DLD1 (cell line): ENCODE results near the gene OR4C45.
"Not testable (repeated sequence)": the region's sequence is repeated elsewhere in the genome, so short reads cannot be mapped to it uniquely, and the experiment has no call there.

Source experiments
- in situ Hi-C: cut with HindIII; loops from 2 replicates; pipeline ENCODE4 v1.10.0; 2017; ENCODE audit warnings: low sequenced_read_pairs

The OR4C45 gene

DNA sequence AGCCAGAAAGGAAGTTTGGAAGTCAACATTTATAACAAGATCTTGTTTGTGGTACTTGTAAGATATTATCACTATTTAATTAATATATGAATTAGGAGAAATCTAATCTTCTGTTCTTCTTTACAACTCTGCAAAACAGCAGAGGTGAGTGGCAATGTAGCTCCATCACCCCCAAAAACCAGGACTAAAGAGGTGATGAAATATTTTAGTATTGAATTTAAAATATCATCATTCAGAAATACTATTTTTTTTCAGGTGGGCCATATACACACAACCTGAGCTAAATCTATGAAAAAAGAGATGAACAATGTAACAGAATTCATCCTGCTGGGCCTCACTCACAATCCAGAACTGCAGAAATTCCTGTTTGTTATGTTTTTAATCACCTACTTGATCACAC, at the start of gene OR4C45:
Gene OR4C45, plus strand, starts transcription at position 301 of the 400 bp plus-strand sequence.
- in situ Hi-C loops, result no loop called here

DNA sequence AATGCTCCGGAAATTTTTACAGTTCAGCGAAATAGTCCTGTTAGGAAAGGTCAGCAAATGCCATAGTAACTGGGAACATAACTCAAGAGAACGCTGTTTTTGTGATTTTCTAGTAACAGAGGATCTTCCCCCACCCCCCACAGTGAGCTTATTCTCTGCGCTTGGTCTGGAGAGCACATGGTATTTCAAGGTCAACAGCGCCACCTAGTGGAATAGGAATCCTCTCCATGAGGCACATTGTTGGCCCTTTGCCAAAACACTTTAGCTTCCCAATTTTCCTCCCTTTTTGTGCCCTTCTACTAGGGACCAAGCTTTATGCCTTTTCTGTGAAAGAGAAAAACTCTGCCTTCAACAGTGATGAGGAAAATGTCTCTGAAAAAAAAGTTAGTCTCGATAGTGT, 37.1 kb upstream of the OR4C45 start:
- in situ Hi-C loops, result no loop called here

DNA sequence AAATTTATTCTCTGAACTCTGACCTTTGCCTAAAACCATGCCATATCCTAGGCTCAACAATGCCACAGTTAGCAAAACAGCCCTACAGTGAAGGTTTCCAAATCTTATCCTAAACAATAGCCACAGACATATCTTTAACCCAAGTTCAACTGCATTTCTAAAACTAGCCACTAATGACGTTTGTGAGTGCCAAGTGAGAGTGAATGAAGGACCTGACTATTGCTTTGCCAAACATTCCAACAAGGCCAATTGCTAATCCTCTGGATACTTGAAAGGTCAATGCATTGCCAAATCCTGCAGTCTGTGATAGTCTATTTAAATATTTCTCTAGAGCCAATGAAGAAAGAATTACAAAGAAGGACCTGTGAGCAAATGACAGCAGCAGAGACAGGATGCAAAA, 2.5 kb upstream of the OR4C45 start:
- in situ Hi-C loops, result no loop called here

DNA sequence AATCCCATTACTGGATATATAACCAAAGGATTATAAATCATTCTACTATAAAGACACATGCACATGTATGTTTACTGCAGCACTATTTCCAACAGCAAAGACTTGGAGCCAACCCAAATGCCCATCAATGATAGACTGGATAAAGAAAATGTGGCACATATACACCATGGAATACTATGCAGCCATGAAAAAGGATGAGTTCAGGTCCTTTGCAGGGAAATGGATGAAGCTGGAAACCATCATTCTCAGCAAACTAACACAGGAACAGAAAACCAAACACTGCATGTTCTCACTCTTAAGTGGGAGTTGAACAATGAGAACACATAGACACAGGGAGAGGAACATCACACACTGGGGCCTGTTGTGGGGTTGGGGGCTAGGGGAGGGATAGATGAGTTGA, 3.6 kb downstream of the OR4C45 start:
- in situ Hi-C loops, result not testable (repeated sequence)

DNA sequence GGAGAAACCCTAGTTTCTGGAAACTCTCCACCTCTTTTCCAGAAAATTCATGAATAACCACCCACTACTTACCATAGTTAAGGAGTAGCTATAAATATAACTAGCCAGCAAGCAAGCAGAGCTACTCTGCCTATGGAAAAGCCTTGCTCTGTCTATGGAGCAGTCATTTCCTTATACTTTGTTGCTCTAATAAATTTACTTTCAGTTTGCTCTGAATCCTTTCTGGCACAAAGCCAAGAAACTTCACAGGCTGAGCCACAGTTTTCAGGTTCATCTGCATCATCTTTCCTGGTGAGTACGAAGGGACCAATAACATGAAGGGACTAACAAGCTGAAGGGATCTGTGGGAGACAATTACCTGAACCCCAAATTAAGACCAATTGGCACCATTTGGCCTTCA, 4.6 kb downstream of the OR4C45 start:
- in situ Hi-C loops, result no loop called here

DNA sequence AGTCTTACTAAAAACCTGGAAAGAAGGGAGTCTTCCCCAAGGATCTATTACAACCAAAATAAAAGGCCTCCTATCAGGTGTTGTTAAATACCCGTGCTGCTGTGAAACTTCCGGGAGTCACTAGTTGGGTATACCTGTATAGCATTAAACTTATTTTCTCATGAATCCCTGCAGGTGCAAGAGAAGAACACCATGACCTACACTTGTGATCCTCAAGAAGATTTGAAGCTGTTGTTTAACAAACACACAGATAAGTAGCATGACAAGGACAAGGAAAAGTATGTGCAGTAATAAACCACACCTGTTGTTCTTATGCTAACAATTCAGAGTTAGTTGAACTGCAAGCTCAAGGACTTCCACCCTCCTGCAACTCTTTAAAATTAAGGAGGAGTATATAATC, 12.0 kb downstream of the OR4C45 start:
- in situ Hi-C loops, result no loop called here

DNA sequence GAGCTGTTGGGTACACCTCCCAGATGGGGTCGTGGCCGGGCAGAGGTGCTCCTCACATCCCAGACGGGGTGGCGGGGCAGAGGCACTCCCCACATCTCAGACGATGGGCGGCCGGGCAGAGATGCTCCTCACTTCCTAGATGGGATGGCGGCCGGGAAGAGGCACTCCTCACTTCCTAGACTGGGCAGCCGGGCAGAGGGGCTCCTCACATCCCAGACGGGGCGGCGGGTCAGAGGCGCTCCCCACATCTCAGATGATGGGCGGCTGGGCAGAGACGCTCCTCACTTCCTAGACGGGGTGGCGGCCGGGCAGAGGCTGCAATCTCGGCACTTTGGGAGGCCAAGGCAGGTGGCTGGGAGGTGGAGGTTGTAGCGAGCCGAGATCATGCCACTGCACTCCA, 30.4 kb downstream of the OR4C45 start:
- in situ Hi-C loops, result not testable (repeated sequence)

DNA sequence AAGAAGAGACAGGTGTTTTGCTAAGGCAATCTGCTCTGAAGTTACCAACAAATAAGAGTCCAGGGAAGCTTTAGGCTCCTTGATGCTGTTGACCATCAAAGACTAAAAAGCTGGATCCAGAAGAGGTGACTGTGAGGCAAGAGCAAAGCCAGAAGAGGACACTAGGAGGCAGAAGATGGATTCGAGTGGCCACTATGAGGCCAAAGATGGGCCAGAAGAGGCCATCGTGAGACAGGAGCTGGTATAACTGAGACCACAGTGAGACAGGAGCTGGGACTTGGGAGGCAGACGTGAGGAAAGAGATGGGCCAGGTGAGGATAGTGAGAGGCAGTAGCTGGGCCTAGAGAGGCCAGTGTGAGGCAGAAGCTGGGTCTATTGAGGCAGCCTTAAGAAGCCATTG, 37.7 kb downstream of the OR4C45 start:
- in situ Hi-C loops, result no loop called here

DNA sequence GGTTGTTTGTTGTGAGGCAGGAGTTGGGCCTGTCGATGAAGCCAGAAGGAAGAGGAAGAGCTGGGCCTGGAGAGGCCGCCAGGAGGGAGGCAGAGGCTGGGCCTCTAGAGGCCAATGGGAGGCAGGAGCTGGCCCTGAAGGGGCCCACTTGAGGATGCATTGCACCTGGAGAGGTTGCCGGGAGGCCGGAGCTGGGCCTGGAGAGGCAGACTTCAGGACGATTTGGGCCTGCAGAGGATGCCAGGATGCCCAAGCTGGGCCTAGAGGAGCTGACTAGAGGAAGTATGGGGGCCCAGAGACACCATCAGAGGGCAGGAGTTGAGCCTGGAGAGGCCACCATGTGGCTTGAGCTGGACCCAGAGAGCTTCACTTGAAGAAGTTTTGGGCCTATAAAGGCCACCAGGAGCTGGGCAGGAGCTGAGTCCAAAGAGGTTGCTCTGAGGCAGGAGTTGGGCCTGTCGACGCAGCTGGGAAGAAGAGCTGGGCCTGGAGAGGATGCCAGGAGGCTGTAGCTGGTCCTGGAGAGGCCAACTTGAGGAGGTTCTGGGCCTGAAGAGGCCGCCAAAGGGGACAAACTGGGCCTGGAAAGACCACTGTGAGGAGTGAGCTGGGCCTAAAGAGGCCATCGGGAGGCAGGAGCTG, 39.0 kb downstream of the OR4C45 start:
- in situ Hi-C loops, result no loop called here

DNA sequence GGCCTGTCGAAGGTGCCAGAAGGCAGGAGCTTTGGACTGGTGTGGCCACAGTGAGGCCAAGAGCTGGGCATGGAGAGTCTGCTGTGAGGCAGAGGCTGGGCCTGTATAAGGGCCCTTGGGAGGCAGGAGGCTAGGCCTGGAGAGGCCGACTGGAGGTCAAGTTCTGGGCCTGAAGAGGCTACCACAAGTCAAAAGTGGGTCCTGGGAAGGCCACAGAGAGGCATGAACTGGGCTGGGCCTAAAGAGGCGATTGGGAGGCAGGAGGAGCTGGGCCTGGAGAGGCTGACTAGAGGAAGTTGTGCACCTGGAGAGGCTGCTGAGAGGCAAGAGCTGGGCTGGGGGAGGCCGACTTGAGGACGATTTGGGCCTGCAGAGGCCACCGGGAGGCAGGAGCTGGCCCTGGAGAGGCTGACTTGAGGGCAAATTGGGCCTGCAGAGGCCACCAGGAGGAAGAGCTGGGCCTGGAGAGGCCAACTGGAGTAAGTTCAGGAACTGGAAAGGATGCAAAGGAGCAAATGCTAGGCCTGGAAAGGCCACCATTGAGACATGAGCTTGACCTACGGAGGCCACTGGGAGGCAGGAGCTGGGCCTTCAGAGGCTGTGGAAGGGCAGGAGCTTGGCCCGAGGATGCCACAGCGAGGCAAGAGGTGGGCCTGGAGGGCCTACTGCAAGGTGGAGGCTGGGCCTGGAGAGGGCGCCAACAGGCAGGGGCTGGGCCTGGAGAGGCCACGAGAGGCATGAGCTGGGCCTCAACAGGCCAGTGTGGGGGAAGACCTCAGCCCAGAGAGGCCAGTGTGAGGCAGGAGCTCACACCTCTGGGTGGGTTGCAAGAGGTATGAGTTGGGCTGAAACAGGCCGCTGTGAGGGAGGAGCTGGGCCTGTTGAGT, 39.8 kb downstream of the OR4C45 start:
- in situ Hi-C loops, result no loop called here

DNA sequence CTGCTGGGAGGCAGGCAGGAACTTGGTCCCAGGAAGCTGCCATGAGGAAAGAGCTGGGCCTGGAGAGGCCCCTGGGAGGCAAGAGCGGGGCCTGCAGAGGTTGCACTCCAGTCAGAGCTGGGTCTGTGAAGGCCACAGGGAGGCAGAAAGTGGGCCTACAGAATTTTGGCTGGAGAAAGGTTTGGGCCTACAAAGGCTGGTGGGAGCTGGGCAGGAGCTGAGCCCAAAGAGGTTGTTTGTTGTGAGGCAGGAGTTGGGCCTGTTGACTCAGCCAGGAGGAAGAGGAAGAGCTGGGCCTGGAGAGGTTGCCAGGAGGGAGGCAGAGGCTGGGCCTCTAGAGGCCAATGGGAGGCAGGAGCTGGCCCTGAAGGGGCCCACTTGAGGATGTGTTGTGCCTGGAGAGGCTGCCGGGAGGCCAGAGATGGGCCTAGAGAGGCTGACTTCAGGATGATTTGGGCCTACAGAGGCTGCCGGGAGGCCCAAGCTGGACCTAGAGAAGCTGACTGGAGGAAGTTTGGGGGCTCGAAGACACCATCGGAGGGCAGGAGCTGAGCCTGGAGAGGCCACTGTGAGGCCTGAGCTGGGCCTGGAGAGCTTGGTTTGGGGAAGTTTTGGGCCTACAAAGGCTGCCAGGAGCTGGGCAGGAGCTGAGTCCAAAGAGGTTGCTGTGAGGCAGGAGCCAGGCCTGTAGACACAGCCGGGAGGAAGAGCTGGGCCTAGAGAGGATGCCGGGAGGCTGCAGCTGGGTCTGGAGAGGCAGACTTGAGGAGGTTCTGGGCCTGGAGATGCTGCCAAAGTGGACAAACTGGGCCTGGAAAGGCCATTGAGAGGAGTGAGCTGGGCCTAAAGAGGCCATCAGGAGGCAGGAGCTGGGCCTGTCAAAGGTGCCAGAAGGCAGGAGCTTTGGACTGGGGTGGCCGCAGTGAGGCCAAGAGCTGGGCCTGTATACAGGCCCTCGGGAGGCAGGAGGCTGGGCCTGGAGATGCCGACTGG, 40.7 kb downstream of the OR4C45 start:
- in situ Hi-C loops, result no loop called here

DNA sequence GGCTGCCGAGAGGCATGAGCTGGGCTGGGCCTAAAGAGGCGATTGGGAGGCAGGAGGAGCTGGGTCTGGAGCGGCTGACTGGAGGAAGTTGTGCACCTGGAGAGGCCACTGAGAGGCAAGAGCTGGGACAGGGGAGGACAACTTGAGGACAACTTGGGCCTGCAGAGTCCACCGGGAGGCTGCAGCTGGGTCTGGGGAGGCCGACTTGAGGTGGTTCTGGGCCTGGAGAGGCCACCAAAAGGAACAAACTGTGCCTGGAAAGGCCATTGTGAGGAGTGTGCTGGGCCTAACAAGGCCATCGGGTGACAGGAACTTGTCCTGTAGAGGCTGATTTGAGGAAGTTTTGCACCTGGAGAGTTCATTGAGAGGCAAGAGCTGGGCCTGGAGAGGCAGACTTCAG, 41.5 kb downstream of the OR4C45 start:
- in situ Hi-C loops, result no loop called here

DNA sequence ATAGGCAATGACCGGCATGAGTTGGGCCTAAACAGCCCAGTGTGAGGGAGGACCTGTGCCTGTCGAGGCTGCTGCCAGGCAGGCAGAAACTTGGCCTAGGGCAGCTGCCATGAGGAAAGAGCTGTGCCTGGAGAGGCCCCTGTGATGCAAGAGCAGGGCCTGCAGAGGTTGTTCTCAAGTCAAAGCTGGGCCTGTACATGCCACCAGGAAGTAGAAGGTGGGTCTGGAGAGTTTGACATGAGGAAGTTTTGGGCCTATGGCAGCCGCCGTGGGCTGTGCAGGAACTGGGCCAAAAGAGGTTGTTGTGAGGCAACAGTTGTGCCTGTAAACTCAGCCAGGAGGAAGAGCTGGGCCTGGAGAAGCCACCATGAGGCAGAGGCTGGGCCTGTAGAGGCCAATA, 43.2 kb downstream of the OR4C45 start:
- in situ Hi-C loops, result no loop called here

DNA sequence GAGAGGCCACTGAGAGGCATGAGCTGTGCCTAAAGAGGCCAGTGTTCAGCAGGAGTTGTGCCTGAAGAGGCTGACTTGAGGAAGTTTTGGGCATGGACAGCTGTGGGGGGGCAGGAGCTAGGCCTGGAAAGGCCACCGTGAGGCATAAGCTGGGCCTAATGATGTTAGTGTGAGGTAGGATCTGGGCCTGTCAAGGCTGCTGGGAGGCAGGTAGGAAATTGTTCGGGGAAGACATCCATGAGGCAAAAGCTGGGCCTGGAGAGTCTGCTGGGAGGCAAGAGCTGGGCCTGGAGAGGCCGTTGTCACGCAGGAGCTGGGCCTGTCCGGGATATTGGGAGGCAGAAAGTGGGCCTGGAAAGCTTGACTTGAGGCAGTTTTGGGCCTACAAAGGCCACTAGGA, 44.9 kb downstream of the OR4C45 start:
- in situ Hi-C loops, result no loop called here

DNA sequence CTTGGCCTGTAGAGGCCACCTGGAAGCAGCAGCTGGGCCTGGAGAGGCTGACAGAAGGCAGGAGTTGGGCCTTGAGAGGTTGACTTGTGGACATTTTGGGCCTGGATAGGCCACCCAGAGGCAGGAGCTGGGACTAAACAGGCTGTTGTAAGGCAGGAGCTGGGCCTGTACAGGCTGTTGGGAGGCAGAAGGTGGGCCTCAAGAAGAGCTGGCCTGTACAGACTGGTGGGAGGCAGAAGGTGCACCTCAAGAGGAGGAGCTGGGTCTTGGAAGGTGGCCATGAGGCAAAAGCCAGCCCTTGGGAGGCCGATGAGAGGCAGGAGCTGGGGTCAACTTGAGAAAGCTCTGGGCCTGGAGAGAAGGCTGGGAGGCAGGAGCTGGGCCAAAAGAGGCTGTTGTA, 45.3 kb downstream of the OR4C45 start:
- in situ Hi-C loops, result no loop called here

DNA sequence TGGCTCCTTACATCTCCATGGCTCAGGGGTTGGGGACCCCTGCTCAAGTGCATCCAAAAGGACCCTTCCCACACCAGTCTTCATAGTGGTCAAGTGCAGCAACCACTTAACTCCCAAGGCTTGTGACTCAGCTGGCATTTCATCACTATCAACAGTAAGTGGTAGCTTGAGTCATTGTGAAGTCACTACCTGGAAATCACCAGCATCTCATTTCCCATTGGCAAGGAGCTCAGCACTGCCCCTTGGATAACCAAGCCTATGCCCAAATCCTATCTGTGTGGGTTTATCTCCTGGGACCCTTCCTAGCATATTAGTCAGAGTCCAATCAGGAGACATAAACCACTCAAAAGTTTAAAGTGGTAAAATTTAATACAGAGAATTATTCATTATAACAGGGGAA, 46.3 kb downstream of the OR4C45 start:
- in situ Hi-C loops, result not testable (repeated sequence)

DNA sequence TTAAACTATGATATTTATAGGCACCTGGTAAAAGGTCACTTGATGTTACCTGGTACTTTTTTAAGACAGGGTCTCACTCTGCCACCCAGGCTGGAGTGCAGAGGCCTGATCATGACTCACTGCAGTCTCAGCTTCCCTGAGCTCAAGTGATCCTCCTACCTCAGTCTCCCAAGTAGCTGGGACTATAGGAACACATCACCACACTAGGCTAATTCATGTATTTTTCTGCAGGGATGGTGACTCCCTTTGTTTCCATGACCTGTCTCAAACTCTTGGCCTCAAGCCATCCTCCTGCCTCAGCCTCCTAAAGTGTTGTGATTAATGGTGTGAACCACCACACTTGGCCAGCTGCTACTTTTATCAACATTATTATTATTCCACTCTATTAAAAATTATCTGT, 47.6 kb downstream of the OR4C45 start:
- in situ Hi-C loops, result no loop called here
